HepG2 (cell line): ENCODE results near the gene PLCL2.

Source experiments
- SCMH1 ChIP-seq: sonication (generic); formaldehyde crosslinking; IDR thresholded peaks from 2 replicates; pipeline ENCODE4 v1.9.0; 2021; ENCODE audit warnings: missing genetic modification reagents, mild to moderate bottlenecking, borderline replicate concordance
- ZFP1 ChIP-seq: IDR thresholded peaks from 2 replicates; pipeline ENCODE4 v1.6.1; 2016
- ZNF274 ChIP-seq: sonication (generic); formaldehyde crosslinking; IDR thresholded peaks from 2 replicates; pipeline ENCODE4 v1.5.1; 2020; ENCODE audit warnings: mild to moderate bottlenecking, missing genetic modification reagents

GRCh38 chr3:17063596-17063995 is 178.8 kb downstream of the PLCL2 start:
- TF ChIP-seq ZFP1 (CRISPR knock-in tag) (no peak), SCMH1 (CRISPR knock-in tag) (no peak), ZNF274 (no peak)
